Measurements from ENCODE around the gene HOXB4.

Gene HOXB4

DNA sequence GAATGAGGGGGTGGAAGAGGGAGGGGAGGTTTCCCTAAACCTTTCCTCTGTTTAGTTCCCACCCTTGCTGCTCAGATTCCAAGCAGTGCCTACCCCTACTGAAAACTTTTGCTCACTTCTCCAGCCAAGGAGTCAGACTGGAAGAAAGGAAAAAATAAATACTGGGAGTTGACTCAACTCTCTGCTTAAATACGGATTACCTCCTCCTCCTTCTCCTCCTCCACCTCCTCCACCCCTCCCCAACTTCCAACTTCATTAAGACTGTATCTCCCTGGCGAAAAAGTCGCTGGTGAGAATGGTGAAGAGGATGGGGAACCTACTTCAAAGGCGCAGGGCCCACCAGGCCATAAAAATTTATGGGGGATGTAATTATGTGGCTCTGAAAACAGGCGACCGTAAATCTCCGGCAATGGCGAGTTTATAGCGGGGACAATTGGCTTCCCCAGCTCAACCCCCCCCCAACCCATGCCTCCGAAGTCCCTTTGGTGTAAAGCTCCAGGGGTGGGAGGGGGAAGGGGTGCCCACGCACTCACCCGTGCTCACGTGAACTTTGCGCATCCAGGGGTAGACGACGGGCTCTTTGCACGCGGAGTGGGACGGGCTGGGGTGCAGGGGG, 712 bp downstream of the HOXB4 start:
- no peak for TF ChIP-seq TAF1 (IDR thresholded peaks at IDR 0.05; ENCODE audit: borderline replicate concordance, insufficient read depth, low read length)
- TF ChIP-seq SIN3A (IDR thresholded peaks at IDR 0.05; ENCODE audit: borderline replicate concordance, insufficient read depth, low read length): no peak
- TF ChIP-seq FOXP2 (optimal IDR thresholded peaks at IDR 0.05; ENCODE audit: borderline replicate concordance, extremely low read depth, extremely low read length, insufficient read depth): no peak
- no peak for TF ChIP-seq POLR2AphosphoS5 (IDR thresholded peaks at IDR 0.05; ENCODE audit: low read depth, low read length)
- TF ChIP-seq, protein P1, sequence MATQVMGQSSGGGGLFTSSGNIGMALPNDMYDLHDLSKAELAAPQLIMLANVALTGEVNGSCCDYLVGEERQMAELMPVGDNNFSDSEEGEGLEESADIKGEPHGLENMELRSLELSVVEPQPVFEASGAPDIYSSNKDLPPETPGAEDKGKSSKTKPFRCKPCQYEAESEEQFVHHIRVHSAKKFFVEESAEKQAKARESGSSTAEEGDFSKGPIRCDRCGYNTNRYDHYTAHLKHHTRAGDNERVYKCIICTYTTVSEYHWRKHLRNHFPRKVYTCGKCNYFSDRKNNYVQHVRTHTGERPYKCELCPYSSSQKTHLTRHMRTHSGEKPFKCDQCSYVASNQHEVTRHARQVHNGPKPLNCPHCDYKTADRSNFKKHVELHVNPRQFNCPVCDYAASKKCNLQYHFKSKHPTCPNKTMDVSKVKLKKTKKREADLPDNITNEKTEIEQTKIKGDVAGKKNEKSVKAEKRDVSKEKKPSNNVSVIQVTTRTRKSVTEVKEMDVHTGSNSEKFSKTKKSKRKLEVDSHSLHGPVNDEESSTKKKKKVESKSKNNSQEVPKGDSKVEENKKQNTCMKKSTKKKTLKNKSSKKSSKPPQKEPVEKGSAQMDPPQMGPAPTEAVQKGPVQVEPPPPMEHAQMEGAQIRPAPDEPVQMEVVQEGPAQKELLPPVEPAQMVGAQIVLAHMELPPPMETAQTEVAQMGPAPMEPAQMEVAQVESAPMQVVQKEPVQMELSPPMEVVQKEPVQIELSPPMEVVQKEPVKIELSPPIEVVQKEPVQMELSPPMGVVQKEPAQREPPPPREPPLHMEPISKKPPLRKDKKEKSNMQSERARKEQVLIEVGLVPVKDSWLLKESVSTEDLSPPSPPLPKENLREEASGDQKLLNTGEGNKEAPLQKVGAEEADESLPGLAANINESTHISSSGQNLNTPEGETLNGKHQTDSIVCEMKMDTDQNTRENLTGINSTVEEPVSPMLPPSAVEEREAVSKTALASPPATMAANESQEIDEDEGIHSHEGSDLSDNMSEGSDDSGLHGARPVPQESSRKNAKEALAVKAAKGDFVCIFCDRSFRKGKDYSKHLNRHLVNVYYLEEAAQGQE (IDR thresholded peaks at IDR 0.05; ENCODE audit: insufficient read depth in 1 of 2, low read depth in 2 of 2, low read length in 2 of 2): no peak

DNA sequence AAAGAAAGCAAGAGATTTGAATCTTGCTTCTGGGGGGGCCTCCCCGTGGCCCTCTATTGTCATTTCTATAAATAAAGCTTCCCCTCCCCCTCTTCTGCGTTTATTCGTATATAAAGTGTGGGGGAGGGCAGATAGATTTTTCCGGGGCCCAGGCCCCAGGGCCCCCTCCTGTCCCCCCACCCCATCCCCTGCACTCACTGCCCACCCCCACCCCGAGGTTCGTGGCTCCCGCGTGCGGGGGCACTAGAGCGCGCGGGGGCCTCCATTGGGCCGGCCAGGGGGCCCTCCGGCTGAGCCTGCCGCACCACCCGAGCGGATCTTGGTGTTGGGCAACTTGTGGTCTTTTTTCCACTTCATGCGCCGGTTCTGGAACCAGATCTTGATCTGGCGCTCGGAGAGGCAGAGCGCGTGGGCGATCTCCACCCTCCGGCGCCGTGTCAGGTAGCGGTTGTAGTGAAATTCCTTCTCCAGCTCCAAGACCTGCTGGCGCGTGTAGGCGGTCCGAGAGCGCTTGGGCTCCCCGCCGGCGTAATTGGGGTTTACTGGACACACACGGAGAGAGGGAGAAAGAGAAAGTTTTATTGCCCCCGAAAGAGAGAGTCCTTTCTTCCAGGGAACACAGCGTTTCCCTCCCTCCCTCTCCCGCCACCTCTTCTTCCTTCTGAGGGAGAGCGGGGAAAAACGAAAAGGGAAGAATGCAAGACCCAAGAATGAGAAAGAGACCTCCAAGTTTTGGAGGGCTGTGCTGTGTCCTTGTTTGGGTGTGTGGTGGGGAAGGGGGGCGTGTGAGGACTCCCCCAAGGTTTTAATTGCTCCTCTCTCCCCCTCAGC, 1.5 kb downstream of the HOXB4 start:
- TF ChIP-seq POLR2AphosphoS5 (IDR thresholded peaks at IDR 0.05; ENCODE audit: low read depth, low read length) (no peak), SIN3A (IDR thresholded peaks at IDR 0.05; ENCODE audit: borderline replicate concordance, insufficient read depth, low read length) (no peak), TAF1 (IDR thresholded peaks at IDR 0.05; ENCODE audit: borderline replicate concordance, insufficient read depth, low read length) (no peak), FOXP2 (optimal IDR thresholded peaks at IDR 0.05; ENCODE audit: borderline replicate concordance, extremely low read depth, extremely low read length, insufficient read depth) (no peak)
- TF ChIP-seq, protein P1 (IDR thresholded peaks at IDR 0.05; ENCODE audit: insufficient read depth in 1 of 2, low read depth in 2 of 2, low read length in 2 of 2): no peak

DNA sequence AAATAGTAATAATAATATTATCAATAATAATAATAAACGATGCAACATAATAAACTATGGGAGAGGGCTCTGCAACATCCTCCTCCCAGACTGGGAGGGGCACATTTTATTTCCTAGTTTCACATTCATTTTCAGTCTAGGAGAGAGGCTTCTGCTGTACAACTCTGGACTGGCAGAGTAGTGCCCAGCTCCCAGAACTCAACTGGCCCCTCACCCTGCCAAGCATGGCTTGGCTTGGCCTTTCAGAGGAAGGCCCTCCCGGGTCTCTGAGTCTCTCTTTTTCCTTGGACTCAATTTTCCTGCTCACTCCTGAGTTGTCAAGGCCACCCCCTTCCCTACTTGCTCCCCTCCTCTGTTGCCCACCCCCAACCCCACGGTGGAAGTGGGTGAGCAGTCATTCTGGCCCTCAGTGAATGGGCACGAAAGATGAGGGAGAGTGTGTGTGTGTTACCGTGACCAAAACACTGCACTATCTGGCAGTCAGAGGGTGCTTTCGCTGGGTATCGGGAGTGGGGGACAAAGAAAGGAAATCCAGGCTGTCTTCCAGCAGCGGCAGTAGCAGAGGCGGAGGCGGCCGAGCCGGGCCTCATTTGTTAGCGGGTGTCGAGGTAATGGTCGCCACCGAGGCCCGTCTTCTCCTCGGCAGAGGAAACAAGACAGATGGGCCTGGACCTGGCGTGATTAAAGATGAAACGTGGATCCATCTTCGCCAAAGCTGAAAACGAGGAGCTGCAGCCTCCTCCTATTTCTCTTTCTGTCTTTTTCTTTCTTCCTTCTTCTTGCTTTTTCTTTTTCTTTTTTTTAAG, 2.3 kb downstream of the HOXB4 start:
- TF ChIP-seq FOXP2 (optimal IDR thresholded peaks at IDR 0.05; ENCODE audit: borderline replicate concordance, extremely low read depth, extremely low read length, insufficient read depth) (no peak), POLR2AphosphoS5 (IDR thresholded peaks at IDR 0.05; ENCODE audit: low read depth, low read length) (no peak), TAF1 (IDR thresholded peaks at IDR 0.05; ENCODE audit: borderline replicate concordance, insufficient read depth, low read length) (no peak), SIN3A (IDR thresholded peaks at IDR 0.05; ENCODE audit: borderline replicate concordance, insufficient read depth, low read length) (no peak)
- TF ChIP-seq, protein P1 (IDR thresholded peaks at IDR 0.05; ENCODE audit: insufficient read depth in 1 of 2, low read depth in 2 of 2, low read length in 2 of 2): no peak

DNA sequence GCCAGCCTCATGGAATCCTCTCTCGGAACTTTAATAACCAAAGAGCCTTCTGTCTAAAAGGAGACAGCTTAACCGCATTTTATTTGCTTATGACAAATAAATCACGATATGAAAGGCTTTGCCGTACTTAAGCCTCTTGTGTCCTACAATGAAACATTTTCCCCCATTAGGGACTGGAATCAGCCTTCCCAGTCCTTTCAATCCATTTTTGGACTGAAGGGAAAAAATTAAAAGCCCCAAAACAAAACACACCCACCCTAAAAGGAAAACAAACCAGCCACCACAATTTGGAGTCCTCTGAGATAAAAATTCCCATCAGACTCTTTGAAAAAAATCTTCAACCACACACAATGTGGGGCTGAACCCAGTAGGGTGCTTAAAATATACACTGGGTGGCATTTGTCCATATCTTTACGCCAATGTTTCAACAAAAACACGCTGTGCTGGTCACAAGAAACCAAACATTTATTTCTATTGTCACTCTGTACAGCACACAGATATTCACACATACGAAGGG, 3.0 kb downstream of the HOXB4 start:
- TF ChIP-seq SIN3A (IDR thresholded peaks at IDR 0.05; ENCODE audit: borderline replicate concordance, insufficient read depth, low read length) (no peak), POLR2AphosphoS5 (IDR thresholded peaks at IDR 0.05; ENCODE audit: low read depth, low read length) (no peak), FOXP2 (optimal IDR thresholded peaks at IDR 0.05; ENCODE audit: borderline replicate concordance, extremely low read depth, extremely low read length, insufficient read depth) (no peak), TAF1 (IDR thresholded peaks at IDR 0.05; ENCODE audit: borderline replicate concordance, insufficient read depth, low read length) (no peak)
- TF ChIP-seq, protein P1 (IDR thresholded peaks at IDR 0.05; ENCODE audit: insufficient read depth in 1 of 2, low read depth in 2 of 2, low read length in 2 of 2): no peak
